HL-60 (cell line): ENCODE data around the gene GLI3.
A peak's percentile ranks its signal among the peaks of the same experiment; 100 is the strongest.

ENCODE experiments used
- DNase-seq, 2 experiments: peaks; one replicate each; pipeline ENCODE4 v3.0.0-alpha.2; 2010 to 2020; ENCODE audit warnings: low read depth in 1 of 2, low spot score in 1 of 2
- H3K27ac ChIP-seq: fragments of 250-450 bp; sonication (Bioruptor Pico); replicated peaks from 2 replicates; pipeline ENCODE4 v1.5.1; 2020; ENCODE audit warnings: mild to moderate bottlenecking, moderate library complexity
- H3K27me3 ChIP-seq: fragments of 250-450 bp; sonication (Bioruptor Pico); 2 replicates; pipeline ENCODE4 v1.5.1; 2021; ENCODE audit warnings: mild to moderate bottlenecking, moderate library complexity; ENCODE audit not compliant: insufficient read depth, poor library complexity, severe bottlenecking
- H3K4me3 ChIP-seq: replicated peaks from 2 replicates; pipeline ENCODE4 v1.5.1; 2011; ENCODE audit warnings: mild to moderate bottlenecking, control low read depth, low read length; ENCODE audit not compliant: insufficient read depth
- CTCF ChIP-seq: IDR thresholded peaks from one replicate; pipeline ENCODE4 v1.5.1; 2011; ENCODE audit warnings: low read length, control low read depth, inconsistent platforms; ENCODE audit not compliant: insufficient read depth
- GABPA ChIP-seq: IDR thresholded peaks from 2 replicates; pipeline ENCODE4 v1.6.1; 2012; ENCODE audit warnings: low read depth
- POLR2AphosphoS5 ChIP-seq: IDR thresholded peaks from 2 replicates; pipeline ENCODE4 v1.6.1; 2012; ENCODE audit warnings: low read depth
- REST ChIP-seq: IDR thresholded peaks from 2 replicates; pipeline ENCODE4 v1.6.1; 2012; ENCODE audit warnings: low read depth; ENCODE audit not compliant: insufficient replicate concordance
- SPI1 ChIP-seq: IDR thresholded peaks from 2 replicates; pipeline ENCODE4 v1.6.1; 2012; ENCODE audit warnings: low read depth, mild to moderate bottlenecking, borderline replicate concordance

GLI3 gene

GRCh38 chr7:42021631-42022030, 215.4 kb downstream of the GLI3 start:
- Histone ChIP-seq H3K4me3 (no peak overlapping the region), H3K27me3 (peaks cover 4% of the 10 kb centered on the region), H3K27ac (no peak overlapping the region)
- no peak for DNase-seq
- TF ChIP-seq GABPA = no peak
- no peak for TF ChIP-seq REST
- TF ChIP-seq SPI1 = no peak
- no peak for TF ChIP-seq POLR2AphosphoS5
- TF ChIP-seq CTCF = no peak

- peaks cover 4% of the 10 kb centered on the region for H3K27me3 ChIP-seq
- H3K4me3 ChIP-seq = no peak overlapping the region
- no peak overlapping the region for H3K27ac ChIP-seq
- TF ChIP-seq REST = no peak
- no peak for TF ChIP-seq SPI1
- TF ChIP-seq GABPA = no peak
- TF ChIP-seq CTCF = no peak
- no peak for TF ChIP-seq POLR2AphosphoS5
- DNase-seq = no peak
These were observed 216.9 kb downstream of the GLI3 start for GRCh38 chr7:42020061-42020460.

- Histone ChIP-seq H3K27ac (no peak overlapping the region), H3K27me3 (peaks cover 4% of the 10 kb centered on the region), H3K4me3 (no peak overlapping the region)
- TF ChIP-seq SPI1 (peak; percentile 75), GABPA (no peak)
- DNase-seq = peak in 1 of 2 experiments; percentile 8
These were observed 219.5 kb downstream of the GLI3 start for GRCh38 chr7:42017349-42017986.

GRCh38 chr7:42016517-42016916, 220.5 kb downstream of the GLI3 start:
- TF ChIP-seq GABPA (no peak), CTCF (no peak), POLR2AphosphoS5 (no peak), SPI1 (no peak), REST (no peak)
- Histone ChIP-seq H3K27ac (no peak overlapping the region), H3K27me3 (peaks cover 4% of the 10 kb centered on the region), H3K4me3 (no peak overlapping the region)
- DNase-seq = no peak
